ENCODE measurements around the gene PLS1. TPM values are rescaled to one million over a fixed set of nuclear protein-coding genes. Genes with fewer than 3 reads are reported as not detected.
A peak's percentile ranks its signal among the peaks of the same experiment; 100 is the strongest.
"Not testable (repeated sequence)": the region's sequence is repeated elsewhere in the genome, so short reads cannot be mapped to it uniquely, and the experiment has no call there.

The PLS1 gene
- total RNA-seq, 1 donor from 2014 or later: 14.6 TPM

GRCh38 chr3:142577696-142578328, 18.4 kb upstream of the PLS1 start:
- H3K27me3 Mint-ChIP-seq: peaks cover 3% of the 10 kb centered on the region
- no peaks in the 10 kb centered on the region for H3K9me3 Mint-ChIP-seq
- peaks cover 14% of the 10 kb centered on the region for H3K4me1 Mint-ChIP-seq (ENCODE audit: unreplicated experiment)
- DNase-seq (ENCODE audit: extremely low spot score, unreplicated experiment): no peak
- peak overlapping the region; percentile 99 for H3K4me3 Mint-ChIP-seq
- no peak for TF ChIP-seq CTCF (conservative IDR thresholded peaks at IDR 0.05)
- peaks cover 3% of the 10 kb centered on the region for H3K36me3 Mint-ChIP-seq
- peak overlapping the region; percentile 95 for H3K27ac Mint-ChIP-seq

GRCh38 chr3:142578329-142579223, 17.6 kb upstream of the PLS1 start, which contains the start of gene ATR:
Gene ATR (minus strand): TSS chr3:142578733. CDS start chr3:142578704, 29 bp downstream.
- Mint-ChIP-seq H3K27me3 (peaks cover 10% of the 10 kb centered on the region), H3K4me3 (peak within 1 kb of the TSS; percentile 99), H3K9me3 (no peaks in the 10 kb centered on the region), H3K27ac (peak within 1 kb of the TSS; percentile 95), H3K4me1 (ENCODE audit: unreplicated experiment) (peaks cover 14% of the 10 kb centered on the region), H3K36me3 (peaks cover 3% of the 10 kb centered on the region)
- TF ChIP-seq CTCF (conservative IDR thresholded peaks at IDR 0.05): no peak
- peak; percentile 96 for DNase-seq (ENCODE audit: extremely low spot score, unreplicated experiment)

GRCh38 chr3:142580061-142580423, 16.2 kb upstream of the PLS1 start:
- no peaks in the 10 kb centered on the region for H3K36me3 Mint-ChIP-seq
- DNase-seq (ENCODE audit: extremely low spot score, unreplicated experiment): no peak
- peak overlapping the region; percentile 95 for H3K27ac Mint-ChIP-seq
- H3K4me3 Mint-ChIP-seq: peak overlapping the region; percentile 99
- H3K9me3 Mint-ChIP-seq: no peaks in the 10 kb centered on the region
- H3K4me1 Mint-ChIP-seq (ENCODE audit: unreplicated experiment): peaks cover 14% of the 10 kb centered on the region
- H3K27me3 Mint-ChIP-seq: peaks cover 15% of the 10 kb centered on the region
- no peak for TF ChIP-seq CTCF (conservative IDR thresholded peaks at IDR 0.05)

- not testable (repeated sequence) for H3K4me1 Mint-ChIP-seq (ENCODE audit: unreplicated experiment); H3K9me3 Mint-ChIP-seq; H3K36me3 Mint-ChIP-seq; H3K4me3 Mint-ChIP-seq; DNase-seq (ENCODE audit: extremely low spot score, unreplicated experiment); H3K27ac Mint-ChIP-seq
- H3K27me3 Mint-ChIP-seq: peaks cover 15% of the 10 kb centered on the region
Measured at GRCh38 chr3:142581070-142581469, 15.1 kb upstream of the PLS1 start.

- H3K4me3 Mint-ChIP-seq: no peak overlapping the region
- no peaks in the 10 kb centered on the region for H3K36me3 Mint-ChIP-seq
- no peak overlapping the region for H3K27ac Mint-ChIP-seq
Measured at GRCh38 chr3:142586803-142587406, 9.3 kb upstream of the PLS1 start.

More at GRCh38 chr3:142586803-142587406, 9.3 kb upstream of the PLS1 start:
- no peaks in the 10 kb centered on the region for H3K9me3 Mint-ChIP-seq
- H3K27me3 Mint-ChIP-seq: peaks cover 15% of the 10 kb centered on the region
- TF ChIP-seq CTCF (conservative IDR thresholded peaks at IDR 0.05): peak; percentile 78
- no peak for DNase-seq (ENCODE audit: extremely low spot score, unreplicated experiment)
- H3K4me1 Mint-ChIP-seq (ENCODE audit: unreplicated experiment): no peaks in the 10 kb centered on the region
